NCI-H460 (cell line): ENCODE results near the gene ACOX3. TPM values are rescaled to one million over a fixed set of nuclear protein-coding genes. Genes with fewer than 3 reads are reported as not detected.
"Not testable (repeated sequence)": the region's sequence is repeated elsewhere in the genome, so short reads cannot be mapped to it uniquely, and the experiment has no call there.

Experiments
- DNase-seq: peaks from one replicate; pipeline ENCODE4 v3.0.0-alpha.2; 2016; ENCODE audit warnings: low read depth; ENCODE audit errors: extremely low read depth
- total RNA-seq: library from RNA; depleted of rRNA; stranded (reverse); fragments of >200 nt; shearing (Covaris generic); gene quantifications from 2 replicates; pipeline ENCODE4 v1.2.3, GENCODE V29; 2014

Gene ACOX3
- total RNA-seq, 1 experiment from 2014 or later: 5.9 TPM

DNA sequence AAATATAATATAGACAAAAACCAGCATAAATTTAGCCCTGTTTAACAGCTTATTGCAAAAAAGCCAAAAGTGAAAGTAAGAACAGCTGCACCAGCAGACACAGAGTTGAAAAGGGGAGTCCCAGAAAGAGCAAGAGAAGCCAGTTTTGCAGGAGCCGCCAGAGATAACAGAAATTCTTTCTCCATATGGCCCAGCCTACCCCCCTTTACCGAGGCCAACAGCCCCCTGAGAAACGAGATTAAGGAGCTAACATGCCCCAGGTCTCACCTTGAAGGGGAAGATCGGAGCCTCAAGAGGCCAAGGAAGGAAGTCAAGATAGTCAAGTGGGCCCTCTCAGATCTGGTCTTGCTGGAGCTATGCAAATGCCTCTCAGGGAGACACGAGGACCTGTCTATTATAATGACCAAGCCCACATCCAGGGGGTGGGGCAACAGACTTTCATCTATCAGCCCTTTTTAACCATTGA is 4.8 kb downstream of the ACOX3 start:
- no peak for DNase-seq

DNA sequence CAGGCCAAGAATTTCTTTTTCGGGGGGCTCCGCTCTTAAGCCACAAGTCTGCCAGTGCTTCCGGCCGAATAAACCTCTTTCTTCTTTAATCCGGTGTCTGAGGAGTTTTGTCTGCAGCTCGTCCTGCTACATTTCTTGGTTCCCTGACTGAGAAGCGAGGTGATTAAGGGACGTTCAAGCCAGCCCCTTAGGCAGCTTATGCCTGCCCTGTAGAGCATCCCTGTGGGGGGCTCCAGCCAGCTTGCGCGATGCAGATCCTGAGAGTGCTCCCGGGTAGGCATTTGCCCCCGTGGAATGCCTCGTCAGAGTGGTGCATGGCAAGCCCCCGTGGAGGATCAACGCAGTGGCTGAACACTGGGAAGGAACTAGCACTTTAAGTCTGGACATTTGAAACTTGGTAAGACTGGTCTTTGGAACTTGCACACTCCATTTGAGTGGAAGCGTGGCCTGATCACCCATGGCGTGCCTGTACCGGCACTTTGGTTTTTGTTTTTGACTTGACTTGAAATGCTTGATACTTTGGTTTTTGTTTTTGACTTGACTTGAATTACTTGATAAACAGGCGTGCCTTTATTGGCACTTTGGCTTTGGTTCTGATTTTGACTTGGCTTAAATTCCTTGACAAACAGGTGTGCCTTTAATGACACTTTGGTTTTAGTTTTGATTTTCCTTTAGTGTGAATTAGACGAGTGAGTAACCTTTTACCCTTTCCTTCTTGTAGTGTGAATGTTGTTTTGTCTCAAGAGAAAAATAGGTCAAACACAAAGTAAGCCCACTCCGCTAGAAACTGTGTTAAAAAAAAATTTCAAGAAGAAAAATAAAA is 6.1 kb downstream of the ACOX3 start:
- DNase-seq: no peak

DNA sequence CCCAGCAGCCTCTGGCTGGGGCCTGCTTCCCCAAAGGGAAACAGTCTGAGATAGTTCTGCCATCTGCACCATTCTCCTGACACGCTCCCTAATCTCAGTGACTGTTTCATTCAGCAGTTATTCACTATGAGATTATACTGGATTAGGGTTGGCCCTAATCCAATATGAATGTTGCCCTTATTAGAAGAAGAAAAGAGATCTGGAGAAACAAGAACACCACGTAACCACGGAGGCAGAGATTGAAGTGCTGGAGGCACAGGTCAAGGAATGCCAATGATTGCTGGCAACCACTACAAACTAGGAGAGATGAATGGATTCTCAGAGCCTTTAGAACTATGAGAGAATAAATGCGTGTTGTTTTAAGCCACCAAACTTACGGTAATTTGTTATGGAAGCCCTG is 7.4 kb downstream of the ACOX3 start:
- no peak for DNase-seq

DNA sequence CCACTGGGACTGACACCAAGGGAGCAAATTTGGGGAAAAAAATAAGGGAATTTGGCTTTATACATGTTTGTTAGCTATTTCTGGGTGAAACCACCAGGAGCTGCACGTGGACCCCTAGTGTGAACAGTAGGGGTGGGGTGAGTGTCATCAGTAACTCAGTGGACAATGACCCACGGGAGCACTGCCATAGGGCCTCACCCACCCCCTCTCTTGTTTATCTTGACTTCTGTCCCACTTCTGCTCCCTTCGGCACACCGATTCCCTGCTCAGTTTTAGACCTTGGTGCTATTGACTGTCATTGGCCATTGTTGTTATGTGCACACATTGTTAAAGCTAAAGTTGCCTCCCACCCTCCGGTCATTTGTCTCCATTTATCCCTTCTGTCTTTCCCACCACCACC is 9.0 kb downstream of the ACOX3 start:
- no peak for DNase-seq

DNA sequence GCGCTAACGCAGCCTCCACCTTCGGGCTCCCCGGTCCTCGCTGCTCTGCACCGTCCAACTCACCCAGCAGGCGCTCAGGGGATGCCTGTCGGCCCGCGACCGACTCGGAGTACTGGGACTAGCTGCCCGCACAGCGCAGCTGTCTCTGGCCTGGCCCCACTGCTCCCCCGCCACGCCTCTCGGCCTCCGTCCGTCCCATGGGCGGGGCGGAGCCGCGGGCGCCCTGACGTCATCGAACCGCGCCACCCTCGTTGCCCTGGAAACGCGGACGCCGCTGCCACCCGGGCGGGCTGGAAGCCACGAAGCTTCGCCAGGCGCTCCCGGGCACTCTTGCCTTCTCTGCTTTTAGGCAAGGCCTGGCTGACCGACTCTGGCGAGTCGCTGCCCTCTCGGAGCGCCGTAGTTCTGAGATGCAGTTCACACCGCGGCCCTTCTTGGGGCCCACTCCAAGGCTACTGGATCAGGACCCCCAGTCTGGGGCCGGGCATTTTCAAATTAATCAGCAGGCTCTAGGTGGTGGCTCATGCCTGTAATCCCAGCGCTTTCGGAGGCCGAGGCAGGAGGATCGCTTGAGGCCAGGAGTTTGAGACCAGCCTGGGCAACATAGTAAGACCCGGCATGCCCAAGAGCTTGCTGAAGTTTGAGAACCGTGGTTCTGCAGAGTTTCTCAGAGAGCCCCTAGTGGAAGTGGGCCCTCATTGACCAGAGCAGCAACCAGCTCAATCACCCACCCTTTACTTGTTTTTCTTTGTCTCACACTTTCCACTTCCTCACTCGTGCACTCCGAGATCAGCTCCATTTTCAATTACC is 12.0 kb downstream of the ACOX3 start:
- DNase-seq: peak; percentile 62

DNA sequence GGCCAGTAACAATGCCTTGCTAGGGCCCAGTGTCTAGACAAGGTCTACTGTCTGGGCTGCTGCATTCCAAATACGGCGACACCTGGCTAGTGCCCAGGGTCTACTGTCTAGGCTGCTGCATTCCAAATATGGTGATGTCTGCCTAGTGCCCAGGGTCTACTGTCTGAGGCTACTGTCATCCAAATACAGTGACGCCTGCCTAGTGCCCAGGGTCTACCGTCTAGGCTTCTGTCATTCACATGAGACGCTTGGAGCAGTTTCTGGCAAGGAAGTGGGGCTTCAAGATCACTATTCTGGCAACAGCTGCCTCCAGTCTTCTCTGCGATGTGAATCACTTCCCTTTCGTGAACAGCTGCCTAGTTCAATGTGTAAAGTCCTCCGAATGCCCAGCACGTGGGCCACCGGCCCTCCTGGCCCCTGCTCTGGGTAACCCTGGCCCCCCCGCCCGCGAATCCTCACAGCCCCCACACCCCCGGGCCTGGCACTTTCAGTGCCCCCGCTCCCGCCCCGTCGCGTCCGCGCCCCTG is 12.7 kb downstream of the ACOX3 start:
- DNase-seq: no peak

DNA sequence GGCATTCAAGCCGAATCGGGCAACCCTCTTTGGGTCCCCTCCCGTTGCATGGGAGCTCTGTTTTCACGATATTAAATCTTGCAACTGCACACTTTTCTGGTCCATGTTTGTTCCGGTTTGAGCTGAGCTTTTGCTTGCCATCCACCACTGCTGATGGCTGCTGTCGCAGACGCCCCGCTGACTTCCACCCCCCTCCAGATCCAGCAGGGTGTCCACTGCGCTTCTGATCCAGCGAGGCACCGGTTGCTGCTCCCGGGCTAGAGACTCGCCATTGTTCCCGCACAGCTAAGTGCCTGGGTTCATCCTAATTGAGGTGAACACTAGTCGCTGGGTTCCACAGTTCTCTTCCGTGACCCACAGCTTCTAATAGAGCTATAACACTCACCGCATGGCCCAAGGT is 13.3 kb downstream of the ACOX3 start:
- no peak for DNase-seq

DNA sequence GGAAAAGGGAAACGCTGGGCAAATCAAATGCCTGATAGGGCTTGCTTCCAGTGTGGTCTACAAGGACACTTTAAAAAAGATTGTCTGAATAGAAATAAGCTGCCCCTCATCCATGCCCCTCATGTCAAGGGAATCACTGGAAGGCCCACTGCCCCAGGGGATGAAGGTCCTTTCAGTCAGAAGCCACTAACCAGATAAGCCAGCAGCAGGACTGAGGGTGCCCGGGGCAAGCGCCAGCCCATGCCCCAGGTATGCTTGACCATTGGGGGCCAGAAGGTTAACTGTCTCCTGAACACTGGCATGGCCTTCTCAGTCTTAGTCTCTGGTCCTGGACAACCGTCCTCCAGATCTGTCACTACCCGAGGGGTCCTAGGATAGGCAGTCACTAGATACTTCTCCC is 17.7 kb downstream of the ACOX3 start:
- no peak for DNase-seq

DNA sequence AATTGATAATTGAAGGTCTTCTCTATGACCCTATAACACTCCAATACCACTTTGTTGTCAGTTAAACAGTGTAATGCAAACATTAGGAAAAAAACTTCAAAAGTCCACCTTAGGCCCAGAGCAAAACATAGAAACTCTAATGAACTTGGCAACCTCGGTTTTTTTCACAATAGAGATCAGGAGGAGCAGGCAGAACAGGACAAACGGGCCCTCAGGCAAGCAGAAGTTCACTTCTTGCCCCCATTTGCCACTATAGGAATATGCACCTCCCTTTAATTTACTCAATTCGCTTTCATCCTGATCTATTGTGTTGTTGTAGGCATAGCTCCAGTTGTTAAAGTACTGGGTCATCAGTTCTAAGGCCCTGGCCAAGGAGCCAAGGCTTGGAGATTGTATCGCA is 18.2 kb downstream of the ACOX3 start:
- no peak for DNase-seq

DNA sequence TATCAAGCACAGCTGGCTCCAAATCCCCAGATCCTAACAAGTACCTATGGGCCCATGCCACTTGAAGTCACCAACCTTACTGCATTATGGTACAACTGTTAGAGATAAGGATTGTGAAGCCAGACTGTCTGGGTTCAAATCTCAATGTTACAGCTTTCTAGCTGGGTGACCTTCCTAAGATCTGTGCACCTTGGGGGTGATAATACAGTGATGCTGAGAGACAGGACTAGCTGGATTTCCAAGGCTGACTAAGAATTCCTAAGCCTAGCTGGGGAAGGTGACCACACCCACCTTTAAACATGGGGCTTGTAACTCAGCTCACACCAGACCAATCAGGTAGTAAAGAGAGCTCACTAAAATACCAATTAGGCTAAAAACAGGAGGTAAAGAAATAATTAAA is 20.4 kb downstream of the ACOX3 start:
- DNase-seq: not testable (repeated sequence)

DNA sequence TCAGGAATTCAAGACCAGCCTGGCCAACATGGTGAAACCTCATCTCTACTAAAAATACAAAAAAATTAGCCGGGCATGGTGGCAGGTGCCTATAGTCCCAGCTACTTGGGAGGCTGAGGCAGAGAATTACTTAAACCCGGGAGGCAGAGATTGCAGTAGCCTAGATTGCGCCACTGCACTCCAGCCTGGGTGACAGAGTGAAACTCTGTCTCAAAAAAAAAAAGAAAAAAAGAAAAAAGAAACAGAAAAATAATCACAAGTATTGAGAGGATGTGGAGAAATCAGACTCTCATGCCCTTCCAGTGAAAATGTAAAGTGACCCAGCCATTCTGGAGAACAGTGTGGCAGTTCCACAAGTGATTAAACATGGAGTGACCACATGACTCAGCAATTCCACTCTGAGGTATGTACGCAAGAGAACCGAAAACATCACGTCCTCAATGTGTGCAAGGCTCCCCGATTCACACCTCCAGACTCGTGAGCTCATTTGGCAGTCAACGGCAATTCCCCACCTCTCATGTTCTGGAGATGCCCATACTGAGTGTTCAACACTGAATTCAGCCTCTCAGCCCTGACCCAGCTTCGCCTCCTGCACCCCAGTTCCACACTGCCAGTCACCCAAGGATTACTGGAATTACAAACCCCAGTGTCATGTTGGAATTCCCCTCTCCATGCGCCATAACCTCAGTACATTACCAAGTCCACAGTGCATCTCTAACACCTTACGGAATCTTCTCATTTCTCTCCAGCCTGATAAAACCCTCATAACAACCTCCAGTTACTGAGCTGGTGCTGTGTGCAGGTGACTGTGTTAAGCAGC is 21.1 kb downstream of the ACOX3 start:
- no peak for DNase-seq

DNA sequence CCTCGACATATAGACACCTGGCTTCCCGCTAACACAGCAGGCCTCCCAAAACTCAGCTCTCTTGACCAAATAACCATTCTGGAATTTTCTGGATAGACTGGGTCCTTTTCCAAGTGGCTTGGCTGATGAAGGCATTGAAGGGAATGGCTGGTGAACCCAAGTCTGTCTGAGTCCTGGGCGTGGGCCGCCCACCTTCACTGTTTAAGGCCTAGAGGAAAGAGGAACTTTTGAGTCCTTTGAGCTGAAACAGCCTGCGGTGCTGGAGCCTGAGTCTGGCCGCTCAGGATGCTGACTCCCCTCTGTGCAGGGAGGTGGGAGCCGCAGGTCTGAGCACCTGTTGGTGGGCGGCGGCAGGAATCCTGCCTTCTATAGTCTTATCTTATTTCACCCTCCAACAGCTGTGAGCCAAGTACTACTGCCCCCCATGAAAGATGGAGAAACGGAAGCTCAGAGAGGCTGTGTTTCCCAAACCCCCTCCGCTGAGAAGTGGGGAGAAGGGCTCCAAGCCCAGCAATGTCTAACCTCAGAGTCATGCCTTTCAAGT is 23.4 kb downstream of the ACOX3 start:
- no peak for DNase-seq

DNA sequence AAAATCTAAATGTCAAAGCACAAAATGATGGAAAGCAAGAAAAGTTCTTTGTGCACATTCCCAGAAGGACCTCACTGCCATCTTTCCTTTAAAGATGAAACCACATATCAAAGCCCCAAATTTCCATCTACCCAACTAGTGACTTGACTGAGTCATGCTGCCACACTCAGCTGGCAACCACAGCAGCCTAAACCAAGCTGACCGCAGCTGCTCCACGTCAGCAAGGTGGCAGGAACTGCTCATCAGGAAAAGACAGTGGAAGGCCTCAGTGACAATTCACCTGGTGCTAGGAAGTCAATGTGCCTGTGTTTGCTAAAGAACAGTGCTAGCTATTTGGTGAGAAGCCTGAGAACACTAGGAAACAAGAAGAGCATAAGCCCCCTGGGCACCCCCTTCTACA is 26.1 kb downstream of the ACOX3 start:
- DNase-seq: no peak

DNA sequence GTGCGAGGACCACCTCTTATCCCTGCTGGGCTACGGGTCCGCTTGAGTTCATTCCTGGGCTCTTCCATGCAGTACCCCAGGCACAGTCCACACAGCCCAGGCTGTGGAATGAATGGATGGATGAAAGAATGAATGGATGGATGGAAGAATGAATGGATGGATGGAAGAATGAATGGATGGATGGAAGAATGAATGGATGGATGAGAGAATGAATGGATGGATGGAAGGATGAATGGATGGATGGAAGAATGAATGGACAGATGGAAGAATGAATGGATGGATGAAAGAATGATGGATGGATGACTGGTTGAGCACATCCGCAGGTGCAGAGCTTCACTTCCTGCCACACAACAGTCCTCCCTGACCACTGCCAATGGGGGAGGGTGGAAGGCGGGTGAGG is 28.2 kb downstream of the ACOX3 start:
- no peak for DNase-seq

DNA sequence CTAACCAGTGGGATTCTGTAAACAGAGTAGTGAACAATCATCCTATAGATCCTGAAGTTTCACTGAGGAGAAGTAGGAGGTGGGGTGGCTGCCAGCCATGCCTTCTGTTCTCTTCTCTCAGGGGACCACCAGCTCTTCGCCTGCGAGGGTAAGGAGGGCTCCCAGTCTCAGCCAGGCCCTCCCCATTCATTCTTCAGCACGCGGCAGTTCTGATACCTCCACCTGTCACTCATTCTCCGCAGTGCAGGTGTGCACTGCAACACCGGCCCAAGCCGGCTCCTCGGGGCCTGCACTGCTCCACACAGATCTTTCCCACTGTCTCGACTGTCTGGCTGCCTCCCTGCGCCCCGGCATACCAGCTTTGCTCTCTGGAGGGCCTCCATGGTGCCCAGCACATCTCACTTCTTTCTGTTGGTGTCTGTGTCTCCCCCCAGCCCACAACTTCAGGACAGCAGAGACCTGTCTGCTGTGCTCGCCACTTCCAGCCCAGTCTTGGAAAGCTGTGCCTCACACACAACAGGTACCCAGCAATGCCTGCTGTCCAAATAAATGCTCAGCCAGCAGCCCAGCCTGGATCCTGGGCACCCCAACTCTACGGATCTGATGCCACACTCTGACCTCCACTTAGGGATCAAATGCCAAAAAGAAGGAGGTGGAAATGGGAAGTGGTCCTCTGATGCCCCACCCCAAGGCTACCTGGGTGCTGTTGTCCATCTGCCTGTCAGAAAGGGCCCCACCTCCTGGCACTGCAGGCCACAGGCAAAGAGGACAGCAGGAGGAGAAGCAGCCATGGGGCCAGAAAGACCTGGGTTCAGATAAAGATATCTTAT is 29.0 kb downstream of the ACOX3 start:
- no peak for DNase-seq

DNA sequence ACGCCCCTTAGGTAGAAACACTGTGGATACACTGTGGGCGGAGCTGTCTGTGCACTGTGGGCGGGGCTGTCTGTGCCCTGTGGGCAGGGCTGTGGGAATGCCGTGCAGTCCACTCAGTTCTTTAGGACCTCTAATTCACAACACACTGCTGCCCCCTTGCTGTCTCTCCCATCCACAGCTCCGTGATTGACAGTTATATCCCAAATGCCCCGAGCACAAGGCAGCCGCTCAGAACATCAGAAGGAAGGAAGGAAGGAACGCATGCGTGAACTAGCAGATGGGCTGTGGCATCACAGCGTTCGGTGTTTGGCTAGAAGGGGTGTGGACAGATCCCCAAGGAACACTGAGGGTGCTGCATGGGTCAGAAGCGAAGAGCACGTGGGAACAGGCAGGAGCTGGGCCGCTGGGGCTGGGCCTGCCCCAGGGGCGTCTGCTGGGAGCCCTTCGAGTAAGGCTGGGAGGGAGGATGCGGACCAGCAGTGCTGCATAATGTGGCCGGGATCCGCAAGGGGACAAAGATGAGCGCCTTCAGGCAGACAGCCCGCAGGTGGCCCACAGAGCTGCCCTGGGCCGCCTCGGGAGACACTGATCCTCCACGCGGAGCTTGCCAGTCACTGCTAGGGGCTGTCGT is 29.8 kb downstream of the ACOX3 start:
- peak; percentile 52 for DNase-seq

DNA sequence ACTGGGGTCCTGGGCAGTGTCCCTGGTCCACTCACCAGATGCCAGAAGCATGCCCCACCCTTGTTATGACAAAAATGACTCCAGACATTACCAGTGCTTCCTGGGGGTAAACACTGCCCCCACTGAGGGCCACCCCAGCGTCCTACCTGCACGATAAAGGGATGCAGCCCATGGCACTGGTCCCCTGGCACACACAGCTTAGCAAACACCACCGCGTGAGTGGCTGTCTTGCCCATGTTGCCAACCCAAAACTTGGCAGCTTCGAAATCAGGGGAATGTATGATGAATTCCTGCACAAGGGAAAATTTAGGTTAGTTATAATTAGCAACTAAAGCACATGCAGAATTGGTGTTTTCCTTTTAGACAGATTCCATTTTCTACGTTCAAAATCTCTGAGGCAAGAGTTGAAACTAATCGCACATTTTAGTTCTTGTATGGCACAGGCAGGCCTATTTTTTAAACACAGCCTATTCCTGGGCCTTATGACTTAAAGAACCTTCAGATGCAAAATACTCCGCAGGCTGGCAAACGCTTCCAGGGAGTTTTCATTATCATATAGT is 30.4 kb downstream of the ACOX3 start:
- DNase-seq: no peak

DNA sequence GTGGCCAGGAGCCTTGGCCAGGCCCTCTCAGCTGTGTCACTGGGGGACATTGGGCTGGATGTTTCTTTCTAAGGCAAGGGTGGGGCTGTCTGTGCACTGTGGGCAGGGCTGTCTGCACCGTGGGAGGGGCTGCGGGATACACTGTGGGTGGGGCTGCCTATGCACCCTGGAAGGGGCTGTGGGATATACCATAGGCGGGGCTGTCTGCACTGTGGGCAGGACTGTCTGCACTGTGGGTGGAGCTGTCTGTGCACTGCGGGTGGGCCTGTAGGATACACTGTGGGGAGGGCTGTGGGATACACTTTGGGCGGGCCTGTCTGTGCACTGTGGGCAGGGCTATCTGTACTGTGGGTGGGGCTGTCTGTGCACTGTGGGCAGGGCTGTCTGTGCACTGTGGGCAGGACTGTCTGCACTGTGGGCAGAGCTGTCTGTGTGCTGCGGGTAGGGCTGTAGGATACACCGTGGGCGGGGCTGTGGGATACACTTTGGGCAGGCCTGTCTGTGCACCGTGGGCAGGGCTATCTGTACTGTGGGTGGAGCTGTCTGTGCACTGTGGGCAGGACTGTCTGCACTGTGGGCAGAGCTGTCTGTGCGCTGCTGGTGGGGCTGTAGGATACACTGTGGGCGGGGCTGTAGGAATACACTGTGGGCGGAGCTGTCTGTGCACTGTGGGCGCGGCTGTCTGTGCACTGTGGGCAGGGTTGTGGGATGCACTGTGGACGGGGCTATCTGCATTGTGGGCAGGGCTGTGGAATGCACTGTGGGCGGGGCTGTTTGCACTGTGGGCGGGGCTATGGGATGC is 31.1 kb downstream of the ACOX3 start:
- DNase-seq: no peak
